Ovary (tissue), 9 donors: ENCODE data around the gene CXCL3. TPM values are rescaled to one million over a fixed set of nuclear protein-coding genes. Genes with fewer than 3 reads are reported as not detected.

ENCODE experiments used
- DNase-seq, 5 donors: peaks; one replicate each; pipeline ENCODE4 v3.0.0-alpha.2; 2019 to 2020
- H3K27ac ChIP-seq, 2 donors: fragments of 200-600 bp; one replicate each; pipeline versions ENCODE4 v1.5.1 to v1.8.0; 2019 to 2022
- H3K27me3 ChIP-seq: fragments of 200-600 bp; one replicate; pipeline ENCODE4 v1.8.0; 2022
- H3K36me3 ChIP-seq: fragments of 200-600 bp; sonication (generic); one replicate; pipeline ENCODE4 v1.5.1; 2019
- H3K4me1 ChIP-seq: one replicate; pipeline ENCODE4 v1.8.1; 2013; ENCODE audit warnings: mild to moderate bottlenecking, moderate library complexity; ENCODE audit not compliant: insufficient read depth
- H3K4me3 ChIP-seq: fragments of 200-600 bp; sonication (generic); one replicate; pipeline ENCODE4 v1.5.1; 2017
- H3K9me3 ChIP-seq, 2 donors: fragments of 200-600 bp in 1 of 2; sonication (generic) in 1 of 2; one replicate each; pipeline versions ENCODE4 v1.5.1 to v1.8.1; 2013 to 2019; ENCODE audit warnings: mild to moderate bottlenecking in 1 of 2, moderate library complexity in 1 of 2
- CTCF ChIP-seq, 3 donors: fragments of 450-650 bp in 2 of 3; fragments of 200-600 bp in 1 of 3; IDR thresholded peaks; one replicate each; pipeline versions ENCODE4 v1.5.1 to v1.8.0; 2016 to 2022; ENCODE audit warnings: antibody characterized with exemption in 3 of 3, mild to moderate bottlenecking in 1 of 3
- EP300 ChIP-seq: sonication (generic); formaldehyde crosslinking; IDR thresholded peaks from one replicate; pipeline ENCODE4 v1.6.1; 2017; ENCODE audit warnings: antibody characterized with exemption
- POLR2A ChIP-seq: fragments of 450-650 bp; IDR thresholded peaks from one replicate; pipeline ENCODE4 v1.6.1; 2017; ENCODE audit warnings: antibody characterized with exemption, mild to moderate bottlenecking, moderate library complexity
- WGBS, 3 donors: extraction: QIAGEN DNeasy Blood & Tissue Kit in 1 of 3; methylation state at CpG; one replicate each; pipeline versions ENCODE4 v1.1.5 to v1.1.7; 2013 to 2017; 5-methylcytosine and 5-hydroxymethylcytosine counted together
- intact Hi-C, 4 donors: fragments of 100-400 bp; cut with DNase I; formaldehyde crosslinking; loops; one replicate each; pipeline versions ENCODE4 v1.11.0 to v1.15.1; 2022 to 2023
- polyA plus RNA-seq, 2 donors: library from polyadenylated mRNA; stranded (reverse); fragments of 200-250 nt in 1 of 2; fragments of 350-450 nt in 1 of 2; fragmentation: Illumina TruSeq in 1 of 2; extraction: RNeasy Lipid Tissue Mini Kit (QIAGEN cat#74804) in 1 of 2; gene quantifications; one replicate each; pipeline ENCODE4 v1.2.3, GENCODE V29; 2013 to 2014
- total RNA-seq, 7 donors: library from RNA; depleted of rRNA in 2 of 7; stranded (reverse); fragments of >200 nt in 2 of 7; fragmentation: NEBNext Ultra II Directional in 3 of 7; extraction: Animal tissue kit (Norgen Biotek cat#: 25700) in 3 of 7; gene quantifications; one replicate each; pipeline versions ENCODE4 v1.1.0 to v1.2.4, GENCODE V29; 2016 to 2023
- donor health status: DM: no; HTN: no; CAD: no; lungs with moderate emphysema.
- donor health status: DM: no; HTN: no; CAD: no.
- donor health status: Bipolar disorder and iron deficiency.
- donor health status: DM: yes; HTN: yes; CAD: no.
- donor health status: DM: no; HTN: no; CAD: no.
- donor health status: DM: yes; HTN: yes; CAD: no.

The CXCL3 gene
- total and polyA plus RNA-seq, 9 donors: 0.25 to 17.5 (median 0.72) TPM

GRCh38 chr4:74032064-74032463 lies 6.4 kb downstream of the CXCL3 start:
- Histone ChIP-seq H3K9me3 (no peaks in the 10 kb centered on the region), H3K4me3 (no peak overlapping the region), H3K27me3 (no peaks in the 10 kb centered on the region), H3K27ac (no peak overlapping the region), H3K36me3 (no peaks in the 10 kb centered on the region), H3K4me1 (no peaks in the 10 kb centered on the region)
- TF ChIP-seq POLR2A (no peak), CTCF (IDR thresholded peaks at IDR 0.05) (no peak), EP300 (no peak)
- intact Hi-C loops: no loop called here
- no peak for DNase-seq

- Histone ChIP-seq H3K9me3 (no peaks in the 10 kb centered on the region), H3K36me3 (no peaks in the 10 kb centered on the region), H3K4me3 (no peak overlapping the region), H3K27me3 (no peaks in the 10 kb centered on the region), H3K4me1 (no peaks in the 10 kb centered on the region), H3K27ac (no peak overlapping the region)
- intact Hi-C loops: no loop called here
- TF ChIP-seq CTCF (IDR thresholded peaks at IDR 0.05) (no peak), EP300 (no peak), POLR2A (no peak)
- DNase-seq: no peak
Measured at GRCh38 chr4:74031576-74031975, 6.9 kb downstream of the CXCL3 start.

- Histone ChIP-seq H3K27ac (no peak overlapping the region), H3K9me3 (no peaks in the 10 kb centered on the region), H3K4me3 (no peak overlapping the region), H3K36me3 (no peaks in the 10 kb centered on the region), H3K27me3 (no peaks in the 10 kb centered on the region), H3K4me1 (no peaks in the 10 kb centered on the region)
- intact Hi-C loops: no loop called here
- no peak for DNase-seq
- TF ChIP-seq POLR2A (no peak), EP300 (no peak), CTCF (IDR thresholded peaks at IDR 0.05) (no peak)
Measured at GRCh38 chr4:74030285-74030684, 8.2 kb downstream of the CXCL3 start.

- H3K4me3 ChIP-seq: no peak overlapping the region
- H3K9me3 ChIP-seq: no peaks in the 10 kb centered on the region
- no peaks in the 10 kb centered on the region for H3K4me1 ChIP-seq
- TF ChIP-seq CTCF (IDR thresholded peaks at IDR 0.05): no peak
- no peak for TF ChIP-seq POLR2A
- no peak for TF ChIP-seq EP300
- H3K27ac ChIP-seq: no peak overlapping the region
- no peaks in the 10 kb centered on the region for H3K36me3 ChIP-seq
- intact Hi-C loops: no loop called here
- DNase-seq: no peak
- no peaks in the 10 kb centered on the region for H3K27me3 ChIP-seq
- 0 to 44% (median 38%) methylated on average over 1 of the region's 1 CpG for WGBS, 3 donors
Measured at GRCh38 chr4:74028504-74028903, 10.0 kb downstream of the CXCL3 start.

GRCh38 chr4:74023709-74024108 lies 14.8 kb downstream of the CXCL3 start:
- no peak overlapping the region for H3K27ac ChIP-seq
- WGBS, 3 donors: 90 to 96% (median 92%) methylated on average over 2 of the region's 2 CpGs
- no peaks in the 10 kb centered on the region for H3K36me3 ChIP-seq
- intact Hi-C loops: no loop called here
- no peaks in the 10 kb centered on the region for H3K4me1 ChIP-seq
- DNase-seq: no peak
- H3K27me3 ChIP-seq: no peaks in the 10 kb centered on the region
- TF ChIP-seq CTCF (IDR thresholded peaks at IDR 0.05) (no peak), EP300 (no peak), POLR2A (no peak)
- no peak overlapping the region for H3K4me3 ChIP-seq
- H3K9me3 ChIP-seq: no peaks in the 10 kb centered on the region
